HUDEP-2 (cell line): ENCODE results near the gene PLEK.
"Not testable (repeated sequence)": the region's sequence is repeated elsewhere in the genome, so short reads cannot be mapped to it uniquely, and the experiment has no call there.

ENCODE experiments used
- DNase-seq, 76 experiments: peaks; one replicate each; lab custom pipeline; 2025; ENCODE audit not compliant: unreplicated experiment in 76 of 76; lab: John Stamatoyannopoulos, UW

The PLEK gene

GRCh38 chr2:68365087-68365486, at the start of gene PLEK:
Gene PLEK, plus strand, starts transcription at chr2:68365282. Its CDS starts 70 bp downstream, at chr2:68365352.
- no peak for DNase-seq

GRCh38 chr2:68316111-68316510, 49.0 kb upstream of the PLEK start:
- DNase-seq, result no peak

GRCh38 chr2:68317971-68318913, 46.8 kb upstream of the PLEK start:
- peak in 50 of 76 experiments; percentile 9 to 66 (median 52) for DNase-seq

GRCh38 chr2:68318914-68319397, 46.1 kb upstream of the PLEK start:
- peak in 21 of 76 experiments; percentile 14 to 75 (median 46) for DNase-seq

GRCh38 chr2:68319398-68320117, 45.5 kb upstream of the PLEK start, which contains the start of gene CNRIP1:
Gene CNRIP1, minus strand, starts transcription at chr2:68319949. Its CDS starts 549 bp downstream, at chr2:68319400.
- peak in 39 of 76 experiments; percentile 14 to 60 (median 44) for DNase-seq

- peak in 72 of 76 experiments; percentile 16 to 88 (median 66) for DNase-seq
Observed at GRCh38 chr2:68320118-68320641, 44.9 kb upstream of the PLEK start.

- DNase-seq, result no peak
Observed at GRCh38 chr2:68325056-68325455, 40.0 kb upstream of the PLEK start.

- no peak for DNase-seq
Observed at GRCh38 chr2:68328901-68329300, 36.2 kb upstream of the PLEK start.

- peak in 7 of 76 experiments; percentile 9 to 51 (median 25) for DNase-seq
Observed at GRCh38 chr2:68330691-68331090, 34.4 kb upstream of the PLEK start.

- no peak for DNase-seq
Observed at GRCh38 chr2:68333009-68333408, 32.1 kb upstream of the PLEK start.

GRCh38 chr2:68333931-68334330, 31.2 kb upstream of the PLEK start:
- DNase-seq, result no peak

- DNase-seq, result no peak
Observed at GRCh38 chr2:68336192-68336591, 28.9 kb upstream of the PLEK start.

- no peak for DNase-seq
Observed at GRCh38 chr2:68340226-68341061, 24.6 kb upstream of the PLEK start.

- no peak for DNase-seq
Observed at GRCh38 chr2:68341062-68341329, 24.1 kb upstream of the PLEK start.

- DNase-seq, result no peak
Observed at GRCh38 chr2:68341583-68341982, 23.5 kb upstream of the PLEK start.

GRCh38 chr2:68342470-68342869, 22.6 kb upstream of the PLEK start:
- DNase-seq, result no peak

- DNase-seq, result no peak
Observed at GRCh38 chr2:68344031-68344430, 21.1 kb upstream of the PLEK start.

- no peak for DNase-seq
Observed at GRCh38 chr2:68345129-68345875, 19.8 kb upstream of the PLEK start.

- not testable (repeated sequence) for DNase-seq
Observed at GRCh38 chr2:68349091-68349490, 16.0 kb upstream of the PLEK start.

- DNase-seq, result peak in 11 of 76 experiments; percentile 11 to 76 (median 36)
Observed at GRCh38 chr2:68351997-68352396, 13.1 kb upstream of the PLEK start.
